ENCODE measurements around the gene RYR2. TPM values are rescaled to one million over a fixed set of nuclear protein-coding genes. Genes with fewer than 3 reads are reported as not detected.
A peak's percentile ranks its signal among the peaks of the same experiment; 100 is the strongest.

RYR2 gene
- total and polyA plus RNA-seq, 2 donors: 0.21 to 0.38 TPM

DNA sequence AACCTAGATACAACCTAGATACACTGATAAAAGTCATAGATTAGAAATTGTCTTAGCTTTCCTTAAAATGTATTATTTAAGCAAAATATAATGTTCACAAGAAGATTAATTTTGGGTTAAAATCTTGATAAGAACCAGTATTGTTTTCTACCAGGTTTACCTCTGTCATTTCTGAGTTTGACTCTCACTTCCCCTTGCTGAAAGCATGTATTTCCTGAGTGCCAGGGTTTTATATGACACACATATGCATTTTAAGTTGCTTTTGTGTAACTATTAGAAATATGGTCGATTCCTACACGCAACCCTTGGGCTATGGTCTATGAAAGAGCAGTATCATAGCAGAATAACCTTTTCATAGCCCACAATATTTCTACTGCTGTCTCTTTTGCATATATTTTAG lies 497.1 kb downstream of the RYR2 start:
- 89% methylated on average over 2 of the region's 2 CpGs for WGBS
- no peak overlapping the region for H3K4me3 ChIP-seq (ENCODE audit: low read length in 2 of 2)

GRCh38 chr1:237542525-237543418 lies 500.8 kb downstream of the RYR2 start:
- no peak overlapping the region for H3K27ac ChIP-seq (ENCODE audit: low read depth in 1 of 2, low read length in 1 of 2)
- no peak for DNase-seq (ENCODE audit: low read depth in 6 of 9, low spot score in 9 of 9)
- 74% methylated on average over 5 of the region's 5 CpGs for WGBS
- no peaks in the 10 kb centered on the region for H3K4me1 ChIP-seq (ENCODE audit: control insufficient read depth in 2 of 2, insufficient read depth in 2 of 2, low read length in 2 of 2)
- no peaks in the 10 kb centered on the region for H3K36me3 ChIP-seq (ENCODE audit: control insufficient read depth in 2 of 2, insufficient read depth in 2 of 2, low read length in 1 of 2)
- no peaks in the 10 kb centered on the region for H3K27me3 ChIP-seq (ENCODE audit: control insufficient read depth in 2 of 2, insufficient read depth in 1 of 2, low read length in 1 of 2)
- no peaks in the 10 kb centered on the region for H3K9me3 ChIP-seq (ENCODE audit: control insufficient read depth in 2 of 2, insufficient read depth in 1 of 2, low read length in 1 of 2)
- H3K4me3 ChIP-seq (ENCODE audit: low read length in 2 of 2): no peak overlapping the region

More for the DNA sequence above, 497.1 kb downstream of the RYR2 start:
- no peak overlapping the region for H3K27ac ChIP-seq (ENCODE audit: low read depth in 1 of 2, low read length in 1 of 2)
- DNase-seq (ENCODE audit: low read depth in 6 of 9, low spot score in 9 of 9): no peak
- no peaks in the 10 kb centered on the region for H3K9me3 ChIP-seq (ENCODE audit: control insufficient read depth in 2 of 2, insufficient read depth in 1 of 2, low read length in 1 of 2)
- no peaks in the 10 kb centered on the region for H3K36me3 ChIP-seq (ENCODE audit: control insufficient read depth in 2 of 2, insufficient read depth in 2 of 2, low read length in 1 of 2)
- no peaks in the 10 kb centered on the region for H3K4me1 ChIP-seq (ENCODE audit: control insufficient read depth in 2 of 2, insufficient read depth in 2 of 2, low read length in 2 of 2)
- no peaks in the 10 kb centered on the region for H3K27me3 ChIP-seq (ENCODE audit: control insufficient read depth in 2 of 2, insufficient read depth in 1 of 2, low read length in 1 of 2)

DNA sequence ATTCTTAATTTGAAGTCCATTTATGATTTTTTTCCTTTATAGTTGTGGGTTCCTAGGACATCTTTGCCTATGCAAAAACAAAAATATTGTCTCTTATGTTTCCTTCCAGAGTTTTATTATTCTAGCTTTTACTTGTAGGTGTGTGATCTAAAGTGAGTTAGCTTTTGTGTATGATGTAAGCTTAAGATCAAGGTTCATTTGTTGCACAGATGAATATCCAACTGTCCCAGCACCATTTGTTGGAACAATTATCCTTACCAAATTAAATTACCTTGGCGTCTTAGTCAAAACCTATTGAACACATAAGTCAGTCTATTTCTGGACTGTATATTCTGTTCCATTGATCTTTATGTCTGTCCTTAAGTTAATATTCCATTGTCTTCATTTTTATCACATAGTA lies 511.1 kb downstream of the RYR2 start:
- Histone ChIP-seq H3K4me3 (ENCODE audit: low read length in 2 of 2) (no peak overlapping the region), H3K27me3 (ENCODE audit: control insufficient read depth in 2 of 2, insufficient read depth in 1 of 2, low read length in 1 of 2) (no peaks in the 10 kb centered on the region), H3K27ac (ENCODE audit: low read depth in 1 of 2, low read length in 1 of 2) (no peak overlapping the region), H3K4me1 (ENCODE audit: control insufficient read depth in 2 of 2, insufficient read depth in 2 of 2, low read length in 2 of 2) (no peaks in the 10 kb centered on the region), H3K36me3 (ENCODE audit: control insufficient read depth in 2 of 2, insufficient read depth in 2 of 2, low read length in 1 of 2) (no peaks in the 10 kb centered on the region), H3K9me3 (ENCODE audit: control insufficient read depth in 2 of 2, insufficient read depth in 1 of 2, low read length in 1 of 2) (no peaks in the 10 kb centered on the region)
- DNase-seq (ENCODE audit: low read depth in 6 of 9, low spot score in 9 of 9): no peak
- 99% methylated on average over 1 of the region's 1 CpG for WGBS

GRCh38 chr1:237556911-237557310 lies 514.9 kb downstream of the RYR2 start:
- WGBS: 87% methylated on average over 3 of the region's 3 CpGs
- H3K36me3 ChIP-seq (ENCODE audit: control insufficient read depth in 2 of 2, insufficient read depth in 2 of 2, low read length in 1 of 2): no peaks in the 10 kb centered on the region
- H3K27ac ChIP-seq (ENCODE audit: low read depth in 1 of 2, low read length in 1 of 2): no peak overlapping the region
- H3K4me1 ChIP-seq (ENCODE audit: control insufficient read depth in 2 of 2, insufficient read depth in 2 of 2, low read length in 2 of 2): no peaks in the 10 kb centered on the region
- H3K27me3 ChIP-seq (ENCODE audit: control insufficient read depth in 2 of 2, insufficient read depth in 1 of 2, low read length in 1 of 2): no peaks in the 10 kb centered on the region
- H3K4me3 ChIP-seq (ENCODE audit: low read length in 2 of 2): no peak overlapping the region
- H3K9me3 ChIP-seq (ENCODE audit: control insufficient read depth in 2 of 2, insufficient read depth in 1 of 2, low read length in 1 of 2): no peaks in the 10 kb centered on the region
- DNase-seq (ENCODE audit: low read depth in 6 of 9, low spot score in 9 of 9): no peak

DNA sequence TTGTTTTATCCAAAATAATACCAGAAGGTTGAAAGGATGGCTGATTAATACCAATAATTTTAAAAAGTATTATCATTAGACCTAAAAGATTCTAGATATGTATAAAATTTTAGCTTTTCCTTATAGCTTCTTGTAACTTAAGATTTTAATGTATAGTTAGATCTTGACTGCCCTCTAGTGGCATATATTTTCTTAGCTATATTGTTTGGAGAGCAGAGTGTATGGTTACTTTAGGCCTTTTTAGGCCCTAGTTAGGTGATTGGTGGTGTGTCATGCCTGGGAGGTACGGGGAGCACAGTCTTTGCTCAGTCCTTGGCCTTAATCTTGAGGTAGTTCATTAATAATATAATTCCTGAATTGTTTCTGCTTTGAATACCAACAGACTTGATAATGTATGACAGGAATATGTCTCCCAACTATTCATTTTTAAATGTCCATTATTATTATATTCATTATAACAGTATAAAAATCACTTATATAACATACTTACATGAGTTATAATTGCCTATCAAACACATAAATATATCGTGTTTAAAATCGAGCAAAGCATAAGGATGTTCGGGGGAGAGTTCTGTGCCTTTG lies 520.3 kb downstream of the RYR2 start:
- no peak overlapping the region for H3K27ac ChIP-seq (ENCODE audit: low read depth in 1 of 2, low read length in 1 of 2)
- H3K27me3 ChIP-seq (ENCODE audit: control insufficient read depth in 2 of 2, insufficient read depth in 1 of 2, low read length in 1 of 2): no peaks in the 10 kb centered on the region
- H3K4me1 ChIP-seq (ENCODE audit: control insufficient read depth in 2 of 2, insufficient read depth in 2 of 2, low read length in 2 of 2): no peaks in the 10 kb centered on the region
- H3K9me3 ChIP-seq (ENCODE audit: control insufficient read depth in 2 of 2, insufficient read depth in 1 of 2, low read length in 1 of 2): no peaks in the 10 kb centered on the region
- H3K36me3 ChIP-seq (ENCODE audit: control insufficient read depth in 2 of 2, insufficient read depth in 2 of 2, low read length in 1 of 2): no peaks in the 10 kb centered on the region
- peak in 8 of 9 donors; percentile 3 to 60 (median 20) for DNase-seq (ENCODE audit: low read depth in 6 of 9, low spot score in 9 of 9)
- H3K4me3 ChIP-seq (ENCODE audit: low read length in 2 of 2): no peak overlapping the region
- WGBS: 67% methylated on average over 4 of the region's 4 CpGs

- H3K4me3 ChIP-seq (ENCODE audit: low read length in 2 of 2): no peak overlapping the region
- DNase-seq (ENCODE audit: low read depth in 6 of 9, low spot score in 9 of 9): no peak
- H3K27me3 ChIP-seq (ENCODE audit: control insufficient read depth in 2 of 2, insufficient read depth in 1 of 2, low read length in 1 of 2): no peaks in the 10 kb centered on the region
- no peaks in the 10 kb centered on the region for H3K9me3 ChIP-seq (ENCODE audit: control insufficient read depth in 2 of 2, insufficient read depth in 1 of 2, low read length in 1 of 2)
- no peak overlapping the region for H3K27ac ChIP-seq (ENCODE audit: low read depth in 1 of 2, low read length in 1 of 2)
- H3K36me3 ChIP-seq (ENCODE audit: control insufficient read depth in 2 of 2, insufficient read depth in 2 of 2, low read length in 1 of 2): no peaks in the 10 kb centered on the region
- 70% methylated on average over 7 of the region's 7 CpGs for WGBS
- no peaks in the 10 kb centered on the region for H3K4me1 ChIP-seq (ENCODE audit: control insufficient read depth in 2 of 2, insufficient read depth in 2 of 2, low read length in 2 of 2)
Measured at GRCh38 chr1:237565236-237565635, 523.3 kb downstream of the RYR2 start.

DNA sequence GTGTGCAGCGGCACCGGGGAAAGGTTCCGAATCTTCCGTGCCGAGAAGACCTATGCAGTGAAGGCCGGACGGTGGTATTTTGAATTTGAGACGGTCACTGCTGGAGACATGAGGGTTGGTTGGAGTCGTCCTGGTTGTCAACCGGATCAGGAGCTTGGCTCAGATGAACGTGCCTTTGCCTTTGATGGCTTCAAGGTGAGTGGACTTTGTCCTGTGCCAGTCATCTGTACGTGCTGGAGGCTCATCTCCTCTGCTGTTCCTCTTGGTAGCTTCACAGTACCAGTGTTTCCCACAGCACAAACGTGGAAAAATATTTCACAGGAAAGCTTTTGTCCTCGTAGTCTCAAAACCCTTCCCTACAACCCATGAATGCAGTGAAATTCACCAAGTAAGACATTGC lies 524.6 kb downstream of the RYR2 start:
- WGBS: 93% methylated on average over 14 of the region's 14 CpGs
- DNase-seq (ENCODE audit: low read depth in 6 of 9, low spot score in 9 of 9): no peak
- H3K27me3 ChIP-seq (ENCODE audit: control insufficient read depth in 2 of 2, insufficient read depth in 1 of 2, low read length in 1 of 2): no peaks in the 10 kb centered on the region

DNA sequence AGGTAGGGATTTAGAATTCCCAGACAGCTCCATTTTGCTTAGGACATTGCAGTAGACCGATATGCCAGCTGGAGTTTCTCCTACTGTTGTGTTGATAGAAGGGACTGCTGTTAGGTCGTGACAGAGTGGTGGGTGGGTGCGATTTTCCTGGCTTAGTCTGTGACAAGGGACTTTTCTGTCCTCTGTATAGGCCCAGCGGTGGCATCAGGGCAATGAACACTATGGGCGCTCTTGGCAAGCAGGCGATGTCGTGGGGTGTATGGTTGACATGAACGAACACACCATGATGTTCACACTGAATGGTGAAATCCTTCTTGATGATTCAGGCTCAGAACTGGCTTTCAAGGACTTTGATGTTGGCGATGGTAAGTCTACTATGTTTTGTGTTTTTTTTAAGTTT lies 527.0 kb downstream of the RYR2 start:
- Histone ChIP-seq H3K9me3 (ENCODE audit: control insufficient read depth in 2 of 2, insufficient read depth in 1 of 2, low read length in 1 of 2) (no peaks in the 10 kb centered on the region), H3K4me3 (ENCODE audit: low read length in 2 of 2) (no peak overlapping the region), H3K4me1 (ENCODE audit: control insufficient read depth in 2 of 2, insufficient read depth in 2 of 2, low read length in 2 of 2) (no peaks in the 10 kb centered on the region), H3K27ac (ENCODE audit: low read depth in 1 of 2, low read length in 1 of 2) (no peak overlapping the region), H3K27me3 (ENCODE audit: control insufficient read depth in 2 of 2, insufficient read depth in 1 of 2, low read length in 1 of 2) (no peaks in the 10 kb centered on the region), H3K36me3 (ENCODE audit: control insufficient read depth in 2 of 2, insufficient read depth in 2 of 2, low read length in 1 of 2) (no peaks in the 10 kb centered on the region)
- DNase-seq (ENCODE audit: low read depth in 6 of 9, low spot score in 9 of 9): no peak
- 88% methylated on average over 9 of the region's 9 CpGs for WGBS

More for the DNA sequence above, 524.6 kb downstream of the RYR2 start:
- Histone ChIP-seq H3K4me3 (ENCODE audit: low read length in 2 of 2) (no peak overlapping the region), H3K4me1 (ENCODE audit: control insufficient read depth in 2 of 2, insufficient read depth in 2 of 2, low read length in 2 of 2) (no peaks in the 10 kb centered on the region), H3K36me3 (ENCODE audit: control insufficient read depth in 2 of 2, insufficient read depth in 2 of 2, low read length in 1 of 2) (no peaks in the 10 kb centered on the region), H3K9me3 (ENCODE audit: control insufficient read depth in 2 of 2, insufficient read depth in 1 of 2, low read length in 1 of 2) (no peaks in the 10 kb centered on the region), H3K27ac (ENCODE audit: low read depth in 1 of 2, low read length in 1 of 2) (no peak overlapping the region)

GRCh38 chr1:237570530-237570929 lies 528.5 kb downstream of the RYR2 start:
- DNase-seq (ENCODE audit: low read depth in 6 of 9, low spot score in 9 of 9): no peak
- H3K27me3 ChIP-seq (ENCODE audit: control insufficient read depth in 2 of 2, insufficient read depth in 1 of 2, low read length in 1 of 2): no peaks in the 10 kb centered on the region
- H3K36me3 ChIP-seq (ENCODE audit: control insufficient read depth in 2 of 2, insufficient read depth in 2 of 2, low read length in 1 of 2): no peaks in the 10 kb centered on the region
- no peaks in the 10 kb centered on the region for H3K9me3 ChIP-seq (ENCODE audit: control insufficient read depth in 2 of 2, insufficient read depth in 1 of 2, low read length in 1 of 2)
- no peak overlapping the region for H3K27ac ChIP-seq (ENCODE audit: low read depth in 1 of 2, low read length in 1 of 2)
- 93% methylated on average over 5 of the region's 5 CpGs for whole genome bisulfite sequencing
- H3K4me3 ChIP-seq (ENCODE audit: low read length in 2 of 2): no peak overlapping the region
- no peaks in the 10 kb centered on the region for H3K4me1 ChIP-seq (ENCODE audit: control insufficient read depth in 2 of 2, insufficient read depth in 2 of 2, low read length in 2 of 2)
